ENCODE data around the gene LGI1.
"Not testable (repeated sequence)": the region's sequence is repeated elsewhere in the genome, so short reads cannot be mapped to it uniquely, and the experiment has no call there.

LGI1 gene

DNA sequence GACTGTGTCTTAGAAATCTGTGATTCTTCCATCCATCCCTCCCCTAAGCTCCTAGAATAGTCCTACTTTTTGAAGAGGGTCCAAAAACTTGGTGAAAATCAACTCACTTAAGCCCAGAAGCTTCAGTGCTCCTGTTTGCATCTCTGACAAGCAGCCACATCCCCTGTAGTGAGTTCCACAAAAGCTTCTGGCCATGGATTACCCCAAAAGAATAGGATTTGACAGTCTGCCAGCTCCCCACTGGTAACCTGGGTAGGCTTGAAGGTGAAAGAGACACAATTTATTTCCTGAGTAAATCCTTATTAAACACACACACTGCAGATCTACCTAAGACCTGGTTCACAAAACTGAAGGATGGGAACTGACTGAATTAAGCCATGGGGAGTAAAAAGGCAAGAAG, 46.5 kb downstream of the LGI1 start:
- in situ Hi-C loops (cut with HindIII; ENCODE audit: low sequenced_read_pairs), result no loop called here

- in situ Hi-C loops (cut with HindIII; ENCODE audit: low sequenced_read_pairs), result no loop called here
These were observed 49.2 kb downstream of the LGI1 start for GRCh38 chr10:93806903-93807302.

DNA sequence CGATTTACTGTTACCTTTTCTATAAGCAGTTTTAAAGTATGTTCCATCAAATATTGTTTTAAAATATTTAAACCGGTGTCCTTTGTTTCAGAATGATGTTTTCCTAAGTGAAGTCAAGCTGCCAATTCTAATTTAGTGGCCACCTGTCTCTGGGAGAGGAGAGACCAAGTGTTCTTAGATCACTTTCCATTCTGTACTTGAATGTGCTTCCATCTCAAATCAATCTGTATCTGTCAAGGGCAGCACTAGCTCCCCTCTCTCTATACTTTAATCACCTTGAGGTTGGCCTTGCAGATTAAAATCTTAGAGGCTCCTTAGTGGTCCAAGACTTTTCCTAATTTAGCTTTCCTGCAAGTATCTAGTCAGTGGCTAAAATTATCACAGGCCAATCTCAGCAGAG, 49.6 kb downstream of the LGI1 start:
- in situ Hi-C loops (cut with HindIII; ENCODE audit: low sequenced_read_pairs), result no loop called here

DNA sequence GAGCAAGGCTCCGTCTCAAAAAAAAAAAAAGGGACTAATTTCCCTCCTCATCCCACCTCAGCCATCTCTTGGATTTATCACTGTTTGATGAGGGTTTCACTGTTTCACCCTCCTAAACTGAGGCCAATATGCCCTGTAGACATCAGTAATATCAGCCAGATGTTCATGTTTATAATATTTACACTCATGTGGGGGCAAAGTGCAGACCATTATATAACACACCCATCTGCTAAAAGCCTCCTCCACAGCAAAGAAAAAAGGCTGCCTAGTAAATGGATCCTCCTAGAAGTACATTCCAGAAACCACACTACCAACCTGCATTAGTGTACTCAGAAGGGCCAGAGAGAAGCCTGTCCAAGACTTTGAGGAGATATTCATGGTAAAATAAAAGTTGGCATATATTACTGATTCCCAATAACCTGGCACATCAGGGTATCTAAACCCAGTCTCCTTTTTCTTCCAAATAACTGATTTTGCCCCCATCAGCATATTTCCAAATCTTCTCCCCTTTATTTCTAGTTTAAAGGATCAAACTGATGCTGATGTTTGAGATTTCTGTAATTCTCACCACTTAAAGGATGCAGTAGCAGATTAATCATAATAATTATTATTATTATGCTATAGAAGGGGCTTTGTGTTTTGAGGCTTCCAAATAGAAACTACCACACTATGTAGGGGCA, 55.1 kb downstream of the LGI1 start:
- in situ Hi-C loops (cut with HindIII; ENCODE audit: low sequenced_read_pairs), result no loop called here

DNA sequence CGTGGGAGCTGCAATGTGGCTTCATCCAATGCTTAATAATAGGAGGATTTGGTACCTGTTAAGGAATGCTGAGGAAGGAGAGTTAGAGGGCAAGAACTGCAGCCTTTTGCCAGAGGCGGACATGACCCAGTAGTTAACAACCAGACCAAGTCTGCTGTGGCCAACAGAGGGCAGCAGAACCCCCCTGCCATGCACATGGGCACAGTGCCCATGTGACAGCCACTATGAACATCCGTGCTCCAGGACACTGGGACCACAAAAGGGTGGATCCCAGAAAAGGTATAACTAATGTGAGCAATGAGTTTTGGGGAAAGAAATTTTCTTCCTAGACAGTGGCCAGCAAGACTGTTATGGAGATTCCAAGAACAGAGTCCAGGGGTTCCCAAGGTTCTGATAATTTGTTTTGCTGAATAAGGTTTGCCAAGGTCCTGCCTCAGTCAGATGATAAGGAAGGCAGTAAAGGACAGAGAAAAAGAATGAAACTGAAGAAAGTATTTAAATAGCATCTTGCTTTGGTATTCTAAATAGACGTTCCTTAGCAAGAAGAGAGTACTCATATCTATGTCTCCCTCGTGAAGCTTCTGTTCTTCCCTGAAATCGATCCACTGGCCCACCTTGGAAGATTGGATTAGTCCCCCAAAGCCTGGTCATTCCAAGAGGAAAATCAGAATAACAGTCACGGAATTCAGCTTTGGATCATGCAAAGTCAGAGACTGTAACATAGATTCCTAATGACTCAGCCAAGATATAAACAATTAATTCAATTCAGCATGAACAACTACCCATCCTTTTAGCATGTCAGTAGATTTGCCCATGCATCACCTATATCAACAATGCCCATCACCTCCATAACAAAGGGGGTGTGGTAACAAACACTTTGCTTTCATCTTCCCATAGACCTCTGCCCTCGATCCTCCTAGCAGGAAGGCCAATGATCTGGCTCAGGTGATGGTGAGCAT, 56.0 kb downstream of the LGI1 start:
- in situ Hi-C loops (cut with HindIII; ENCODE audit: low sequenced_read_pairs), result no loop called here

GRCh38 chr10:93815304-93816096, 57.8 kb downstream of the LGI1 start:
- in situ Hi-C loops (cut with HindIII; ENCODE audit: low sequenced_read_pairs), result no loop called here

- in situ Hi-C loops (cut with HindIII; ENCODE audit: low sequenced_read_pairs), result no loop called here
These were observed 58.5 kb downstream of the LGI1 start for GRCh38 chr10:93816123-93816747.

GRCh38 chr10:93818086-93818485, 60.4 kb downstream of the LGI1 start:
- in situ Hi-C loops (cut with HindIII; ENCODE audit: low sequenced_read_pairs), result no loop called here

- in situ Hi-C loops (cut with HindIII; ENCODE audit: low sequenced_read_pairs), result no loop called here
These were observed 61.8 kb downstream of the LGI1 start for GRCh38 chr10:93819520-93819919.

DNA sequence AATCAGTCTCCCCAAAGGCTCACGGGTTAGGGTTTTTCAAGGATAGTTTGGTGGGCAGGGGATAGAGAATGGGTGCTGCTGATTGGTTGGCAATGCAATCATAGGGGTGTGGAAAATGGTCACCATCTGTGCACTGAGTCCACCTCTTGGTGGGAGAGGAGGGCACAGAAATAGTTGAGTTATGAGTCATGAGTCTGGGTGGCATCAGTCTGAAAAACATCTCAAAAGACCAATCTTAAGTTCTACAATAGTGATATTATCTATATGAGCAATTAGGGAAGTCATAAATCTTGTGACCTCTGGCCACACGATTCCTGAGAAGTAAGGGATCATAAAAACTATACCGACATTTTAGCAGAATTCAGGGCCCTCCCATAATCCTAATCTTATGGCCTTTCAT, 62.7 kb downstream of the LGI1 start:
- in situ Hi-C loops (cut with HindIII; ENCODE audit: low sequenced_read_pairs), result no loop called here

DNA sequence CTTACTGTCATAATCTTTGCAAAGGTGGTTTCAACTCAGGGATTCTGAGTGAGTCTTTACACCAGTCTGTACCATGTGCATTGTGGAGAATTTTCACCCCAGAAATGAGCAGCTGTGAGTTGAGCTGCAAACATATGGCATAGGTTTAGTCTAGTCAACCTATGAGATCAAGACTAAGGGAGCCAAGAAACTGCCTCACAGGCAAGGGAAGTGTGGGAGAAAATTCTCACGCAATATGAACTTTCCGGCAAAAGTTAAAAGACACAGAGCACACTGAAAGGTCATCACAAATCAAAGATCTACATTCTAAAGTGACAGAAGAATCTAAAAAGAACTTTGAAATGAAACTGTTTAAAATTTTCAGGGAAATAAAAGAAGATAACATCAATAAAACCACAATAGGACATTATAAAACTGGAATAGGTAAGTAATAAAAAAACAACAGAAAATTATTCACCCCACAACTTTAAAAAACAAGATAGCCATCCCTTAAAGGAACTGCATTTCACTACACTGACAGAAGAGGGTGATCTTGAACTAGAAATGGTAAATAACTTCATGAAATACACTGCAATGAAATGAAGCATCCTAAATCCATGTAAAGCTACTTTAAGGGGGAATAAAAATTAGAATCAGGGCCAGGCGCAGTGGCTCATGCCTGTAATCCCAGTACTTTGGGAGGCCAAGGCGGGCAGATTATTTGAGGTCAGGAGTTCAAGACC, 63.5 kb downstream of the LGI1 start:
- in situ Hi-C loops (cut with HindIII; ENCODE audit: low sequenced_read_pairs), result no loop called here

DNA sequence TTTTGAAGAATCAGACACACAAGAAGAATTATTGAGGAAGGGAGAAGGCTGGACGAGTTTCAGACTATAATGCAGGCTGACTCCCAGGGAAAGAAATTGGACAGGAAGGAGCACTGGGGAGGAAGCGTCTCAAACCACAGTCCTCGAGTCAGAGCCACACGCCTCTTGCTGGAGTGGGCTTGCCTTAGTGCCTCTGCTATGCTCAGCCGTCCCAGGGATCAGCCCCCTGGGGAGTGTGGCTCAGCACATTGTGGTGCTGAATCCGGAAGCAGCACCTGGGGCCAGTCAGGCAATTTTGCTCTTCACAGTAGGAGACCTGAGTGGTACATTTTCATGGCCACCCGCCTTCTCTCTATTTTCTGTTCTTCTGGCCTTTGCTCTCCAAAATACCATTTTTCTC, 68.6 kb downstream of the LGI1 start:
- in situ Hi-C loops (cut with HindIII; ENCODE audit: low sequenced_read_pairs), result no loop called here

GRCh38 chr10:93827056-93827804, 69.5 kb downstream of the LGI1 start:
- in situ Hi-C loops (cut with HindIII; ENCODE audit: low sequenced_read_pairs), result no loop called here

GRCh38 chr10:93831065-93831464, 73.3 kb downstream of the LGI1 start:
- in situ Hi-C loops (cut with HindIII; ENCODE audit: low sequenced_read_pairs), result not testable (repeated sequence)

DNA sequence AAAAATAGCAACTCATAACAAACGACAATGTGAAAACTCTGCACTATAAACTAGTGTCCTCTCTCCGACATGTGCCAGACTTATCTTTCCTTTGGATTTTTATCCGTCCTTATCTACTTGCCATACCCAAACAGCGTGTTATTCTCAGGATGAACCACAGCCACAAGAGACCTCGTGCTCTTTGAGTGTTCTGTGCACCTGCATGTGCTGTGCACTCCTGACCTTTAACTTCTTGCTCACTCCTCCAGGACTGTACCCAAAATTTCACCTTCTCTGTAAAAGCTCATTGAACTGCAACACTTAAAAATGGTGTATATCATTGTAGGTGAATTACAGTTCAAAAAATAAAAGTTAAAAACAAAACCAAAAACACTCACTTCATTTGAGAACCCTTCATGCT, 78.0 kb downstream of the LGI1 start:
- in situ Hi-C loops (cut with HindIII; ENCODE audit: low sequenced_read_pairs), result no loop called here

GRCh38 chr10:93837822-93838221, 80.1 kb downstream of the LGI1 start:
- in situ Hi-C loops (cut with HindIII; ENCODE audit: low sequenced_read_pairs), result no loop called here

- in situ Hi-C loops (cut with HindIII; ENCODE audit: low sequenced_read_pairs), result no loop called here
These were observed 80.5 kb downstream of the LGI1 start for GRCh38 chr10:93838278-93838677.

DNA sequence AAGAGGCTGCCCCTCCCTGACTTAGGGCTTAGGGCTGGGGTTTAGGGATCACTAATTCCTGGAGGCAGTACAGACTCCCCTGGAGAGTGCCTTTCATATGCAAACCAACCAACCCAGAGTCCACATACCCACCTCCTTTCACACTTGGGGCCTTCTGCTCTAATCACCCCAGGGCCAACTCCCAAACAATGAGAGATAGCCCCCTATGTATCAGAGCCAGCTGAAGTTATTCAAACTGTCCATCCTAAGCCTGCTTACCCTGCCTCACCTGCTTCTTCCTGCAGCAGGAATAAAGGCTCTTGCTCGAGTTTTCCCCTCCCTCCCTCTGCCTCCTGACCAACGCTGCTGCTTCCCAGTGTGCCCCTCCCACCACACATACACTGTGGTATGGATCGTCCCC, 84.2 kb downstream of the LGI1 start:
- in situ Hi-C loops (cut with HindIII; ENCODE audit: low sequenced_read_pairs), result no loop called here

- in situ Hi-C loops (cut with HindIII; ENCODE audit: low sequenced_read_pairs), result no loop called here
These were observed 87.4 kb downstream of the LGI1 start for GRCh38 chr10:93844979-93845626.
